ENCODE results near the gene METTL4. TPM values are rescaled to one million over a fixed set of nuclear protein-coding genes. Genes with fewer than 3 reads are reported as not detected.

METTL4 gene
- total RNA-seq, 1 donor from 2014 or later, result 9.0 TPM

GRCh38 chr18:2597639-2598038 is 26.3 kb upstream of the METTL4 start:
- no peaks in the 10 kb centered on the region for H3K4me1 ChIP-seq (ENCODE audit: insufficient read depth, low read length)
- Mint-ChIP-seq H3K9me3 (ENCODE audit: unreplicated experiment) (no peaks in the 10 kb centered on the region), H3K36me3 (ENCODE audit: low read depth, unreplicated experiment) (no peaks in the 10 kb centered on the region), H3K4me1 (ENCODE audit: low read depth, unreplicated experiment) (peaks cover 2% of the 10 kb centered on the region), H3K27me3 (ENCODE audit: low read depth, unreplicated experiment) (no peaks in the 10 kb centered on the region), H3K4me3 (ENCODE audit: unreplicated experiment) (no peak overlapping the region), H3K27ac (ENCODE audit: unreplicated experiment) (no peak overlapping the region)
- no peak overlapping the region for H3K4me2 ChIP-seq (ENCODE audit: low read length)
- no peak overlapping the region for H3K27ac ChIP-seq (ENCODE audit: low read depth, low read length)
- no peak overlapping the region for H3K9ac ChIP-seq (ENCODE audit: low read length)
- DNase-seq (ENCODE audit: low read depth) (no peak), FAIRE-seq (no peak)
- H3K4me3 ChIP-seq (ENCODE audit: insufficient read depth, low read depth, low read length), result no peak overlapping the region
- no peaks in the 10 kb centered on the region for H3K79me2 ChIP-seq (ENCODE audit: insufficient read depth, low read length)
- TF ChIP-seq EZH2 (IDR thresholded peaks at IDR 0.05; ENCODE audit: insufficient read depth, low read length), result no peak
- TF ChIP-seq, protein P1, sequence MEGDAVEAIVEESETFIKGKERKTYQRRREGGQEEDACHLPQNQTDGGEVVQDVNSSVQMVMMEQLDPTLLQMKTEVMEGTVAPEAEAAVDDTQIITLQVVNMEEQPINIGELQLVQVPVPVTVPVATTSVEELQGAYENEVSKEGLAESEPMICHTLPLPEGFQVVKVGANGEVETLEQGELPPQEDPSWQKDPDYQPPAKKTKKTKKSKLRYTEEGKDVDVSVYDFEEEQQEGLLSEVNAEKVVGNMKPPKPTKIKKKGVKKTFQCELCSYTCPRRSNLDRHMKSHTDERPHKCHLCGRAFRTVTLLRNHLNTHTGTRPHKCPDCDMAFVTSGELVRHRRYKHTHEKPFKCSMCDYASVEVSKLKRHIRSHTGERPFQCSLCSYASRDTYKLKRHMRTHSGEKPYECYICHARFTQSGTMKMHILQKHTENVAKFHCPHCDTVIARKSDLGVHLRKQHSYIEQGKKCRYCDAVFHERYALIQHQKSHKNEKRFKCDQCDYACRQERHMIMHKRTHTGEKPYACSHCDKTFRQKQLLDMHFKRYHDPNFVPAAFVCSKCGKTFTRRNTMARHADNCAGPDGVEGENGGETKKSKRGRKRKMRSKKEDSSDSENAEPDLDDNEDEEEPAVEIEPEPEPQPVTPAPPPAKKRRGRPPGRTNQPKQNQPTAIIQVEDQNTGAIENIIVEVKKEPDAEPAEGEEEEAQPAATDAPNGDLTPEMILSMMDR (IDR thresholded peaks at IDR 0.05; ENCODE audit: insufficient read depth, low read depth, low read length), result no peak
- H3K36me3 ChIP-seq (ENCODE audit: insufficient read depth, low read length), result peaks cover 11% of the 10 kb centered on the region
- H2AFZ ChIP-seq (ENCODE audit: low read depth, low read length), result no peak overlapping the region
- no peaks in the 10 kb centered on the region for H3K27me3 ChIP-seq (ENCODE audit: insufficient read depth, low read length)
- no peaks in the 10 kb centered on the region for H3K9me3 ChIP-seq (ENCODE audit: insufficient read depth, low read depth, low read length)
- no peaks in the 10 kb centered on the region for H4K20me1 ChIP-seq (ENCODE audit: insufficient read depth, low read length)

DNA sequence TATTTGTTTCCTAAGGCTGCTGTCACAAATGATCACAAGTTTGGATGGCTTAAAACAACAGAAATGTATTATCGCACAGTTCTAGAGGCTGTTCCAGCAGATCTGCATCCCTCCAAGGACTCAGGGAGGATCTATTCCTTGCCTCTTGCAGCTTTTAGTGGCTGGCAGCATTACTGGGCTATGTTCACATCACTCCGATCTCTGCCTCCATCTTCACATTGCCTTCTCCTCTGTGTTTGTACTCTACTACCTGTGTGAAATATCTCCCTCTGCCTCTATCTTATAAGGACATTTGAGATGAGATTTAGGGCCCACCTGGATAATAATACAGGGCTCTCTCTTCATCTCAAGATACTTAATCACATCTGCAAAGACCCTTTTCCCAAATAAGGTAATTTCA is 19.0 kb upstream of the METTL4 start:
- DNase-seq (ENCODE audit: low read depth), result no peak
- Histone ChIP-seq H3K4me1 (ENCODE audit: insufficient read depth, low read length) (no peaks in the 10 kb centered on the region), H4K20me1 (ENCODE audit: insufficient read depth, low read length) (no peaks in the 10 kb centered on the region), H3K79me2 (ENCODE audit: insufficient read depth, low read length) (no peaks in the 10 kb centered on the region), H3K27ac (ENCODE audit: low read depth, low read length) (no peak overlapping the region), H3K9me3 (ENCODE audit: insufficient read depth, low read depth, low read length) (no peaks in the 10 kb centered on the region), H3K4me2 (ENCODE audit: low read length) (no peak overlapping the region), H3K9ac (ENCODE audit: low read length) (no peak overlapping the region), H2AFZ (ENCODE audit: low read depth, low read length) (no peak overlapping the region), H3K4me3 (ENCODE audit: insufficient read depth, low read depth, low read length) (no peak overlapping the region), H3K36me3 (ENCODE audit: insufficient read depth, low read length) (peaks cover 7% of the 10 kb centered on the region), H3K27me3 (ENCODE audit: insufficient read depth, low read length) (no peaks in the 10 kb centered on the region)
- Mint-ChIP-seq H3K27me3 (ENCODE audit: low read depth, unreplicated experiment) (no peaks in the 10 kb centered on the region), H3K4me1 (ENCODE audit: low read depth, unreplicated experiment) (peaks cover 7% of the 10 kb centered on the region), H3K27ac (ENCODE audit: unreplicated experiment) (no peak overlapping the region), H3K36me3 (ENCODE audit: low read depth, unreplicated experiment) (no peaks in the 10 kb centered on the region), H3K9me3 (ENCODE audit: unreplicated experiment) (no peaks in the 10 kb centered on the region), H3K4me3 (ENCODE audit: unreplicated experiment) (no peak overlapping the region)
- TF ChIP-seq EZH2 (IDR thresholded peaks at IDR 0.05; ENCODE audit: insufficient read depth, low read length), result no peak
- TF ChIP-seq, protein P1 (IDR thresholded peaks at IDR 0.05; ENCODE audit: insufficient read depth, low read depth, low read length), result no peak
- no peak for FAIRE-seq

DNA sequence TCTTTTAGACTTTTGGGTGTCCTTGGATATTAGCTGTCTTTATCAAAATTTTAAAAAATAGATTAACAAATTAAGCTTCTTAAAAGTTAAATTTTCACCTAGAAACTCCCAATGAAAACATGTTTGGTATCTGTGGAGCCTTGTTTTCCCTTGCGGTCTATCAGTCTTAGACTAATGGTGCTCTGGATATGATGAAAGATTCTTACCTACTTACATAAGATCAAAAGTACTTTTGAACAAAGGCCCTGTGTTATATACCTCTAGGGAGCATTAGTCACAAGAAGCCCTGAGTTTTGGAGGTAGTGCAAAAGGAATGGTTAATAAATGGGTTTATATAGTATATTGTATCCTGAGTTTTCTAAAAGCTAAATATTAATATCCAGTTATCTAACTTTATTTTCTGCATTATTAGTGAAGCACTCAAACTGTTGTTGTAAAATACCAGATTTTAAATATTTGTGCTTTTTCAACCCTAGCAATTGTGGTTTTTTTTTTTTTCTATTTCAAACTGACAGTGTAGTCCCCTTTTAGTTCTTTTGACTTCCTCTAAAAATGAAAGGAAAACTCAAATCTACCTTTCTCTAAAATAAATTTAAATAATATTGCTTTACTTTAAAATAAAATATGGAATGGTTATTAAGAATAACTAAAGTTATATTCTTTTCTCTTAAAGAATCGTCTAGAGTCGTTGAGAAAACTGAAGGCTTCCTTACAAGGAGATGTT is 18.2 kb upstream of the METTL4 start:
- Histone ChIP-seq H3K27me3 (ENCODE audit: insufficient read depth, low read length) (no peaks in the 10 kb centered on the region), H3K4me3 (ENCODE audit: insufficient read depth, low read depth, low read length) (no peak overlapping the region), H3K27ac (ENCODE audit: low read depth, low read length) (no peak overlapping the region), H3K4me2 (ENCODE audit: low read length) (no peak overlapping the region), H2AFZ (ENCODE audit: low read depth, low read length) (no peak overlapping the region), H4K20me1 (ENCODE audit: insufficient read depth, low read length) (no peaks in the 10 kb centered on the region), H3K36me3 (ENCODE audit: insufficient read depth, low read length) (peaks cover 7% of the 10 kb centered on the region), H3K9ac (ENCODE audit: low read length) (no peak overlapping the region), H3K79me2 (ENCODE audit: insufficient read depth, low read length) (no peaks in the 10 kb centered on the region), H3K9me3 (ENCODE audit: insufficient read depth, low read depth, low read length) (no peaks in the 10 kb centered on the region), H3K4me1 (ENCODE audit: insufficient read depth, low read length) (no peaks in the 10 kb centered on the region)
- FAIRE-seq, result no peak
- TF ChIP-seq, protein P1 (IDR thresholded peaks at IDR 0.05; ENCODE audit: insufficient read depth, low read depth, low read length), result no peak
- TF ChIP-seq EZH2 (IDR thresholded peaks at IDR 0.05; ENCODE audit: insufficient read depth, low read length), result no peak
- no peak overlapping the region for H3K27ac Mint-ChIP-seq (ENCODE audit: unreplicated experiment)
- H3K36me3 Mint-ChIP-seq (ENCODE audit: low read depth, unreplicated experiment), result no peaks in the 10 kb centered on the region
- no peaks in the 10 kb centered on the region for H3K27me3 Mint-ChIP-seq (ENCODE audit: low read depth, unreplicated experiment)
- peaks cover 7% of the 10 kb centered on the region for H3K4me1 Mint-ChIP-seq (ENCODE audit: low read depth, unreplicated experiment)
- DNase-seq (ENCODE audit: low read depth), result no peak
- H3K9me3 Mint-ChIP-seq (ENCODE audit: unreplicated experiment), result no peaks in the 10 kb centered on the region
- no peak overlapping the region for H3K4me3 Mint-ChIP-seq (ENCODE audit: unreplicated experiment)

Data from astrocyte (in vitro differentiated cells and primary cell).